ENCODE measurements around the gene CCDC177. TPM values are rescaled to one million over a fixed set of nuclear protein-coding genes. Genes with fewer than 3 reads are reported as not detected.

The CCDC177 gene
- total RNA-seq, 2 experiments from 2014 or later, result not detected

DNA sequence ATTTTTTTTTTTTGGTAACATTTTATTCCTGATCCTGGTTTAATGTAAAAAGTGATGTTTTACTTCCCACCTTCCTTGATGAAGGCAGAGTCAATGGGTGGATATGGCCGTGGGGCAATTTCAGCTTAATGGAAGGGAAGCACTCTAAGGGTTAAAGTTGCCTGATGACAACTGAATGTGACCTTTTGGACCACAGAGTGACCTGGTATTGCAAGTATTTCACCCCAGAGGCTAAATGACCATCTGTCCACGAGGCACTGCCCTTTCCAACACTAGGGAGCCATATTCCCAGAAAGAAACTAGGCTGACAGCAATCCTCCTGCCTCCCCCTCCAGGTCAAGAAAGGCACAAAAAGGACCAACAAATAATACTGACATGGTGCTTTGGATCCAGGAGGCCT is 4.8 kb downstream of the CCDC177 start:
- no peaks in the 10 kb centered on the region for H3K9me3 Mint-ChIP-seq (ENCODE audit: low read depth)
- CTCF ChIA-PET, result interaction anchor here (1.1 to 1.2 kb wide), 2 partner anchors 8 to 10 kb away, joined by 3 read pairs; no protein-coding TSS in a partner anchor
- peaks cover 52% of the 10 kb centered on the region for H3K27me3 Mint-ChIP-seq
- POLR2A ChIA-PET, result no interaction called here
- ATAC-seq (no peak), DNase-seq (no peak)
- no peak overlapping the region for H3K4me3 Mint-ChIP-seq
- no peak overlapping the region for H3K27ac Mint-ChIP-seq
- peaks cover 10% of the 10 kb centered on the region for H3K4me1 Mint-ChIP-seq
- H3K36me3 Mint-ChIP-seq (ENCODE audit: low read depth), result no peaks in the 10 kb centered on the region
- intact Hi-C loops (cut with DNase I, micrococcal nuclease), result loop anchor here (5.0 to 10.0 kb wide), 4 partner anchors 93 to 455 kb away; partner anchors contain the start of gene GALNT16 (in 1 of the 2)

DNA sequence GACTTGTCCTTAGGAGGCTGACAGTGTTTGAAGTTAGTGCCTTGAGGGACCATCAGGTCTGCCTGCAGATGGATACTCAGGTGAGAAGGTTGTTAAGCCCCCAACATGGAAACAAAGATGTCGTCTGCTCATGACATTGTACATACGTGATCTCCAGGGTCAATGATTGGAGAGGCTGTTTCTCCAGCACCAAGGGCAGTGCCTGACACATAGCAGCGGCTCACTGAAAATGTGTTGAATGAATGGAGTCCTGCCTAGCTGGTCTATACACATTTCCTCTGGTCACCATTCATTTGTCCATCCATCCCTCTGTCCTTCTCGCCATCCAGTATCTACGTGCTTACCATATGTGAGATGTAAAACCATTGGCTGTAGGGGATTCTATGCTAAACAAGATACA is 7.1 kb downstream of the CCDC177 start:
- Mint-ChIP-seq H3K27ac (no peak overlapping the region), H3K4me3 (no peak overlapping the region), H3K36me3 (ENCODE audit: low read depth) (no peaks in the 10 kb centered on the region), H3K9me3 (ENCODE audit: low read depth) (no peaks in the 10 kb centered on the region), H3K27me3 (peaks cover 49% of the 10 kb centered on the region), H3K4me1 (peaks cover 2% of the 10 kb centered on the region)
- intact Hi-C loops (cut with DNase I, micrococcal nuclease), result no loop called here
- CTCF ChIA-PET, result interaction anchor here (0.6 to 0.9 kb wide), 2 partner anchors 9 to 1855 kb away, joined by 3 to 5 read pairs; no protein-coding TSS in a partner anchor
- no peak for ATAC-seq
- no peak for DNase-seq
- POLR2A ChIA-PET, result no interaction called here

DNA sequence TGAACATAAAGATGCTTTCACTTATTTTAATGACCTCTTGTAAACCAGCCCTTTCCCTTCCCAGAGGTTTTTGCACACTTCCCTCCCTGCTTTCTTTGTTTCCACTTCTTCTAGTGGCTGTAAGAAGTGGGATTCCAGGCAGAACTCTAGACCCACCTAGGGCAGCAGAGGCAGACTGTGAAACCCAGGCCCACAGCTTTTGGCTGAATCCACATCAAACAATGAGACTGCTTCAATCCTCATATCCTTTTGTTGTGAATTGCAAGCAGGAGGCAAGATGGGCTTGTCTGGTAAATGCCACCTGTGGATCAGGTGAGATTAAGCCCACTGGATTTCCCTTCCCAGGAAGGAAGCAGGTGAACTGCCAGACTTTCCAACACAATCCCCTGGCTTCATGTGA is 12.8 kb downstream of the CCDC177 start:
- DNase-seq, result no peak
- Mint-ChIP-seq H3K36me3 (ENCODE audit: low read depth) (no peaks in the 10 kb centered on the region), H3K9me3 (ENCODE audit: low read depth) (no peaks in the 10 kb centered on the region), H3K27me3 (peaks cover 33% of the 10 kb centered on the region), H3K27ac (no peak overlapping the region), H3K4me1 (no peaks in the 10 kb centered on the region), H3K4me3 (no peak overlapping the region)
- intact Hi-C loops (cut with DNase I, micrococcal nuclease), result no loop called here
- CTCF ChIA-PET, result interaction anchor here (1.0 to 1.6 kb wide), 2 partner anchors 8 to 12 kb away, joined by 3 to 4 read pairs; no protein-coding TSS in a partner anchor
- POLR2A ChIA-PET, result no interaction called here
- ATAC-seq, result no peak

- H3K36me3 Mint-ChIP-seq (ENCODE audit: low read depth), result no peaks in the 10 kb centered on the region
- DNase-seq (no peak), ATAC-seq (no peak)
- H3K9me3 Mint-ChIP-seq (ENCODE audit: low read depth), result no peaks in the 10 kb centered on the region
- peaks cover 29% of the 10 kb centered on the region for H3K27me3 Mint-ChIP-seq
- H3K27ac Mint-ChIP-seq, result no peak overlapping the region
- H3K4me1 Mint-ChIP-seq, result no peaks in the 10 kb centered on the region
- intact Hi-C loops (cut with DNase I, micrococcal nuclease), result no loop called here
- CTCF ChIA-PET, result interaction anchor here (0.6 to 1.9 kb wide), 7 partner anchors 9 to 416 kb away, joined by 3 to 6 read pairs (median 4); partner anchors contain the start of gene CCDC177
- POLR2A ChIA-PET, result no interaction called here
- no peak overlapping the region for H3K4me3 Mint-ChIP-seq
These were observed 13.8 kb downstream of the CCDC177 start for GRCh38 chr14:69560826-69561225.

DNA sequence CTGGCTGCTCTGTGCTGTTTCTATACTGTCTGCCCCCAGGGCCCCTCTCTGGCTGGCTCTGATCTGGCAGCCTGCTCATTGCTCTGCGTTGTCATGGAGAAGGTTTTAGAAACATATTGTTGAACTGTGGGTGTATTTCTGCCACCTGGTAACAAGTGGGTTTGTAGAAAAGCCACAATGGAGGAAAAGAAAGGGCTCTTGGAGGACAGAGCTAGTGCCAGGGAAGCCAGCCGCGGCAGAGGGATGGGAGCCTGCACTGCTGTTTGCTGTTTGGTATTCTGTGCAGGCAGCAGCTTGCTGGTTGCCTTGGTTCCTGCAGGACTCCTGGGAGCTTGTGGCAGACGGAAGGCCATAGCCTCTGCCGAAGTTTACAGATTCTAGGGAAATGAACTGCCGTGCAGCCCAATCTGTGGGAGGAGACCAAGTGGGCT is 15.1 kb downstream of the CCDC177 start:
- ATAC-seq (no peak), DNase-seq (no peak)
- H3K36me3 Mint-ChIP-seq (ENCODE audit: low read depth), result no peaks in the 10 kb centered on the region
- H3K27me3 Mint-ChIP-seq, result peaks cover 22% of the 10 kb centered on the region
- ChIA-PET POLR2A (no interaction called here), CTCF (interaction anchor here (0.8 to 1.9 kb wide), 6 partner anchors 10 to 340 kb away, joined by 3 to 6 read pairs (median 3); partner anchors contain the start of gene CCDC177)
- no peak overlapping the region for H3K4me3 Mint-ChIP-seq
- intact Hi-C loops (cut with DNase I, micrococcal nuclease), result no loop called here
- H3K27ac Mint-ChIP-seq, result no peak overlapping the region
- no peaks in the 10 kb centered on the region for H3K4me1 Mint-ChIP-seq
- no peaks in the 10 kb centered on the region for H3K9me3 Mint-ChIP-seq (ENCODE audit: low read depth)

DNA sequence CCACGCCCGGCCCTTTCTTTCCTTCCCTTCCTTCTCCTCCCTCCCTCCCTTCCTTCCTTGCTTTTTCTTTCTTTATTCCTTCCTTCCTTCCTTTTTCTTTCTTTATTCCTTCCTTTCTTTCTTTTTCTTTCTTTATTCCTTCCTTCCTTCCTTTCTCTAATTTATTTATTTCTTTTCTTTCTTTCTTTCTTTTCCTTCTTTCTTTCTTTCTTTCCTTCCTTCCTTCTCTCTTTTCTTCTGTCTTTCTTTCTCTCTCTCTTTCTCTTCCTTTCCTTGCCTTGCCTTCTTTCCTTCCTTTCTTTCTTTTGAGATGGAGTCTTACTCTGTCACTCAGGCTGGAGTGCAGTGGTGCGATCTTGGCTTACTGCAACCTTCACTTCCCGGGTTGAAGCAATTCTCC is 15.9 kb downstream of the CCDC177 start:
- H3K27me3 Mint-ChIP-seq, result peaks cover 20% of the 10 kb centered on the region
- intact Hi-C loops (cut with DNase I, micrococcal nuclease), result no loop called here
- no peak overlapping the region for H3K27ac Mint-ChIP-seq
- DNase-seq (no peak), ATAC-seq (no peak)
- no peak overlapping the region for H3K4me3 Mint-ChIP-seq
- no peaks in the 10 kb centered on the region for H3K9me3 Mint-ChIP-seq (ENCODE audit: low read depth)
- no peaks in the 10 kb centered on the region for H3K36me3 Mint-ChIP-seq (ENCODE audit: low read depth)
- no peaks in the 10 kb centered on the region for H3K4me1 Mint-ChIP-seq
- ChIA-PET POLR2A (no interaction called here), CTCF (interaction anchor here (1.0 to 1.3 kb wide), 2 partner anchors 24 to 326 kb away, joined by 3 read pairs; no protein-coding TSS in a partner anchor)

DNA sequence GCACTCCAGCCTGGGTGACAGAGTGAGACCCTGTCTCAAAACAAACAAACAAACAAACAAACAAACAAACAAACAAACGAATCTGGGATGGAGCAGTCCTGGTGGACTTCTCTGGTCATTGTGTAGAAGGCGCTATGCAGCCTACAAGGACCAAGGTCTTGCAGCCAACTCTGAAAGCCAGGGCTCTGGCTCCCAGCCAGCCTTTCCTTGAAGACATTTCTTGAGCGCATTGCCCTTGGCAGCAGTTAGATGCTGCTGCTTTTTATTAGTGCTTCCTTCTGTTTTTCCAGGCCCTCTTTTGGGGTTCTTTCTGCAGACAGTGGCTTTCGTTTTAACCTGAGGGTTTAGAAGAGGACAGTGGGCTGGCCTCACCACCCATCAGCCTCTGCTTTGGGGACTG is 20.2 kb downstream of the CCDC177 start:
- H3K36me3 Mint-ChIP-seq (ENCODE audit: low read depth), result no peaks in the 10 kb centered on the region
- no peak overlapping the region for H3K27ac Mint-ChIP-seq
- DNase-seq (no peak), ATAC-seq (no peak)
- no peak overlapping the region for H3K4me3 Mint-ChIP-seq
- H3K9me3 Mint-ChIP-seq (ENCODE audit: low read depth), result no peaks in the 10 kb centered on the region
- intact Hi-C loops (cut with DNase I, micrococcal nuclease), result no loop called here
- ChIA-PET CTCF (no interaction called here), POLR2A (no interaction called here)
- H3K4me1 Mint-ChIP-seq, result no peaks in the 10 kb centered on the region
- H3K27me3 Mint-ChIP-seq, result peaks cover 8% of the 10 kb centered on the region

DNA sequence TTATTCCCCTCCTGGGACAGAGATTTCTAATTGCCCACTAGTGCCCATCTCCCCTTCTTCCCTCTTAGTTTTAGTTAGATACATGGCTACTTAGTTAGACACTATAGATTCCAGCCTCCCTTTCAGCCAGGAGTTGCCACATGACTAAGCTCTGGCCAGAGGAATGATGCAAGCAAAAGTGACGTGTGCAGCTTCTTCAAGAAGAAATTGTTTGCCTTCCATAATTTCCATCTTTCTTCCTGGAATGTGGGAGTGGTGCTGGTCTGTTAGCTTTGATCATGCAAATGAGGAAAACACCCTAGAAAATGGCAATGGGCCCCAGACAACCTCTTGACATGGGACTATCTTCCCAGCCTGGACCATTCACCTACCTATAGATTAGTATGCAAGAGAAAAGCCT is 21.4 kb downstream of the CCDC177 start:
- intact Hi-C loops (cut with DNase I, micrococcal nuclease), result no loop called here
- H3K27me3 Mint-ChIP-seq, result peaks cover 11% of the 10 kb centered on the region
- no peak for DNase-seq
- H3K27ac Mint-ChIP-seq, result no peak overlapping the region
- ChIA-PET CTCF (no interaction called here), POLR2A (no interaction called here)
- H3K4me3 Mint-ChIP-seq, result no peak overlapping the region
- H3K9me3 Mint-ChIP-seq (ENCODE audit: low read depth), result no peaks in the 10 kb centered on the region
- no peak for ATAC-seq
- H3K36me3 Mint-ChIP-seq (ENCODE audit: low read depth), result no peaks in the 10 kb centered on the region
- no peaks in the 10 kb centered on the region for H3K4me1 Mint-ChIP-seq

GRCh38 chr14:69551511-69551910 is 23.2 kb downstream of the CCDC177 start:
- no peak for DNase-seq
- Mint-ChIP-seq H3K27me3 (peaks cover 19% of the 10 kb centered on the region), H3K27ac (no peak overlapping the region), H3K4me1 (no peaks in the 10 kb centered on the region), H3K4me3 (no peak overlapping the region), H3K9me3 (ENCODE audit: low read depth) (no peaks in the 10 kb centered on the region), H3K36me3 (ENCODE audit: low read depth) (no peaks in the 10 kb centered on the region)
- CTCF ChIA-PET, result interaction anchor here (0.8 to 0.9 kb wide), 2 partner anchors 20 to 47 kb away, joined by 3 to 5 read pairs; no protein-coding TSS in a partner anchor
- POLR2A ChIA-PET, result no interaction called here
- intact Hi-C loops (cut with DNase I, micrococcal nuclease), result no loop called here
- no peak for ATAC-seq

GRCh38 chr14:69548566-69548965 is 26.1 kb downstream of the CCDC177 start:
- intact Hi-C loops (cut with DNase I, micrococcal nuclease), result loop anchor here (1.0 to 2.0 kb wide), 3 partner anchors 26 to 179 kb away; partner anchors contain the start of gene CCDC177 (in 2 of the 2)
- H3K9me3 Mint-ChIP-seq (ENCODE audit: low read depth), result no peaks in the 10 kb centered on the region
- ATAC-seq (no peak), DNase-seq (no peak)
- peaks cover 6% of the 10 kb centered on the region for H3K4me1 Mint-ChIP-seq
- ChIA-PET POLR2A (interaction anchor here (0.6 kb wide), 1 partner anchor 24 kb away, joined by 4 read pairs; no protein-coding TSS in a partner anchor), CTCF (interaction anchor here (0.8 to 2.5 kb wide), 15 partner anchors 8 to 277 kb away, joined by 3 to 26 read pairs (median 4); partner anchors contain the start of gene CCDC177)
- no peak overlapping the region for H3K27ac Mint-ChIP-seq
- peaks cover 30% of the 10 kb centered on the region for H3K27me3 Mint-ChIP-seq
- H3K36me3 Mint-ChIP-seq (ENCODE audit: low read depth), result no peaks in the 10 kb centered on the region
- H3K4me3 Mint-ChIP-seq, result no peak overlapping the region

DNA sequence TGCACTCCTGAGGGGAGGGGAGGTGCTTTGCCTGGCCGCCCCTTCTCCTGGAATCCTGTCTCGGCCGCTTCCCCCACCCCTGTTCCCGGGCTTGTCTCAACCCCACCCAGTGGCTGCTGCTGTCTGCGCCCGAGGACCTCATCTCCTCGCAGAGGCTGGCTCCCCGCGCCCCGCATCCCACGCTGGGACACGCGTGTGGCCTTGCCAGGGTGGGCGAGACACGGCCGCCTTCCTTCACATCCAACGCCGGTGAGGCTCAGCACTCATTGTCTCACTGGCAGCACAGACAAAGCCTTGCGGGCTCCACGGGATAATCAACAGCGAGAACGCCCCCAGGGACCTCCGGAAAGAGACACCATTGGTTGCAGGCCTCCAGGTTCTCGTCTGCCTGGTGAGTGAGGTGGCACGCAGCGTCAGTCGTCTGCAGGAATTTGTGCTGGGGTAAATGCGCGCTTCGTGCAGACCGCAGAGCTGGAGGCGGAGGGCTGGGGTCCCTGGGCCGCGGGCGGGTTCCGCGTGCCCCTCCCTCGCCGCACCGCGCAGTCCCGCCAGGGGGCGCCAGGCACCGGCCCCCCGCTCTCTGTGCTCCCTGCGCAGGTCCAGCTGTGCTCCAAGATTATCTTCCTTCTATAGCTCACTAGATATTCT is 26.8 kb downstream of the CCDC177 start:
- ChIA-PET POLR2A (interaction anchor here (0.6 kb wide), 1 partner anchor 24 kb away, joined by 4 read pairs; no protein-coding TSS in a partner anchor), CTCF (interaction anchor here (0.6 to 2.5 kb wide), 17 partner anchors 9 to 687 kb away, joined by 3 to 26 read pairs (median 3); partner anchors contain the start of gene CCDC177)
- no peaks in the 10 kb centered on the region for H3K36me3 Mint-ChIP-seq (ENCODE audit: low read depth)
- H3K9me3 Mint-ChIP-seq (ENCODE audit: low read depth), result no peaks in the 10 kb centered on the region
- no peak overlapping the region for H3K27ac Mint-ChIP-seq
- H3K4me3 Mint-ChIP-seq, result no peak overlapping the region
- intact Hi-C loops (cut with DNase I, micrococcal nuclease), result loop anchor here (1.0 to 2.0 kb wide), 3 partner anchors 26 to 179 kb away; partner anchors contain the start of gene CCDC177 (in 2 of the 2)
- H3K4me1 Mint-ChIP-seq, result peaks cover 9% of the 10 kb centered on the region
- ATAC-seq, result peak; percentile 50
- H3K27me3 Mint-ChIP-seq, result peaks cover 30% of the 10 kb centered on the region
- DNase-seq, result peak; percentile 66

Measured in activated CD4-positive, alpha-beta T cell treated with anti-CD3 and anti-CD28 coated beads for 36 hours (primary cell).